ENCODE measurements around the gene BRD2. TPM values are rescaled to one million over a fixed set of nuclear protein-coding genes. Genes with fewer than 3 reads are reported as not detected.

BRD2 gene
- total and polyA plus RNA-seq, 9 of the 15 experiments (the other 6 are each of a cell fraction or from before 2014, with no cell fraction given) = 19.0 to 252 (median 181) TPM

GRCh38 chr6:32943864-32944649 is 24.3 kb upstream of the BRD2 start:
- in situ Hi-C loops (cut with MboI) (no loop called here), intact Hi-C loops (cut with micrococcal nuclease) (no loop called here)
- Histone ChIP-seq H3K27ac (ENCODE audit: extremely low read depth, low read depth, low read length) (no peak overlapping the region), H3K36me3 (ENCODE audit: control insufficient read depth, insufficient read depth, low read length) (no peaks in the 10 kb centered on the region), H3K79me2 (ENCODE audit: control insufficient read depth, insufficient read depth, low read length) (no peaks in the 10 kb centered on the region), H3K9me3 (replicated peaks; ENCODE audit: control insufficient read depth, insufficient read depth, low read depth, low read length) (no peaks in the 10 kb centered on the region), H3K27me3 (ENCODE audit: control insufficient read depth in 2 of 2, insufficient read depth in 2 of 2, low read length in 2 of 2) (peaks cover 13 to 24% of the 10 kb centered on the region in 2 experiments), H4K20me1 (replicated peaks; ENCODE audit: control insufficient read depth, insufficient read depth, low read length) (no peaks in the 10 kb centered on the region), H2AFZ (ENCODE audit: low read depth, low read length) (no peak overlapping the region), H3K4me3 (no peak overlapping the region), H3K4me1 (replicated peaks in 1 of 2; ENCODE audit: control insufficient read depth in 2 of 2, insufficient read depth in 2 of 2, low read length in 2 of 2) (no peaks in the 10 kb centered on the region), H3K4me2 (ENCODE audit: insufficient read depth, low read length) (no peak overlapping the region), H3K9me1 (ENCODE audit: control insufficient read depth, insufficient read depth, low read length) (no peaks in the 10 kb centered on the region), H3K9ac (ENCODE audit: insufficient read depth in 1 of 2, low read depth in 2 of 2, low read length in 2 of 2) (no peak overlapping the region)
- BruUV-seq (replicated peaks) = no TSS peak
- no peak for DNase-seq (ENCODE audit: extremely low read depth in 1 of 4, low spot score in 3 of 4)
- no peak for ATAC-seq
- WGBS (ENCODE audit: insufficient coverage, low coverage, missing lambda C conversion rate) = 12% methylated on average over 4 of the region's 4 CpGs
- POLR2A ChIA-PET = interaction anchor here (1.2 to 2.2 kb wide), 4 partner anchors 9 to 38 kb away, joined by 3 to 7 read pairs (median 6); partner anchors contain the start of gene HLA-DMA
- CTCF ChIA-PET (ENCODE audit: low intra/inter-chr PET ratio) = interaction anchor here (1.3 kb wide), 1 partner anchor 58 kb away, joined by 4 read pairs; no protein-coding TSS in a partner anchor
- no peak for FAIRE-seq
- TF ChIP-seq FOSL1 (tag; conservative IDR thresholded peaks at IDR 0.05) (no peak), CC2D1A (IDR thresholded peaks at IDR 0.05) (no peak)
- TF ChIP-seq, protein P1, sequence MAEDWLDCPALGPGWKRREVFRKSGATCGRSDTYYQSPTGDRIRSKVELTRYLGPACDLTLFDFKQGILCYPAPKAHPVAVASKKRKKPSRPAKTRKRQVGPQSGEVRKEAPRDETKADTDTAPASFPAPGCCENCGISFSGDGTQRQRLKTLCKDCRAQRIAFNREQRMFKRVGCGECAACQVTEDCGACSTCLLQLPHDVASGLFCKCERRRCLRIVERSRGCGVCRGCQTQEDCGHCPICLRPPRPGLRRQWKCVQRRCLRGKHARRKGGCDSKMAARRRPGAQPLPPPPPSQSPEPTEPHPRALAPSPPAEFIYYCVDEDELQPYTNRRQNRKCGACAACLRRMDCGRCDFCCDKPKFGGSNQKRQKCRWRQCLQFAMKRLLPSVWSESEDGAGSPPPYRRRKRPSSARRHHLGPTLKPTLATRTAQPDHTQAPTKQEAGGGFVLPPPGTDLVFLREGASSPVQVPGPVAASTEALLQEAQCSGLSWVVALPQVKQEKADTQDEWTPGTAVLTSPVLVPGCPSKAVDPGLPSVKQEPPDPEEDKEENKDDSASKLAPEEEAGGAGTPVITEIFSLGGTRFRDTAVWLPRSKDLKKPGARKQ (CRISPR knock-in tag; IDR thresholded peaks at IDR 0.05) = no peak

Data from K562 (cell line).